ENCODE measurements around the gene TRAF3IP3. TPM values are rescaled to one million over a fixed set of nuclear protein-coding genes. Genes with fewer than 3 reads are reported as not detected.
A peak's percentile ranks its signal among the peaks of the same experiment; 100 is the strongest.

The TRAF3IP3 gene
- not detected in 2 replicates for total RNA-seq (2014; rRNA removed; shearing (Covaris generic))

- no peak for DNase-seq (ENCODE audit: low spot score)
Observed at GRCh38 chr1:209755926-209756614, at the start of gene TRAF3IP3. Gene TRAF3IP3, plus strand, starts transcription at chr1:209756053. Its CDS starts 3,987 bp downstream, at chr1:209760040.

GRCh38 chr1:209706622-209707021, 49.2 kb upstream of the TRAF3IP3 start:
- no peak for DNase-seq (ENCODE audit: low spot score)

- no peak for DNase-seq (ENCODE audit: low spot score)
Observed at GRCh38 chr1:209707308-209707707, 48.5 kb upstream of the TRAF3IP3 start.

GRCh38 chr1:209708297-209708696, 47.6 kb upstream of the TRAF3IP3 start:
- DNase-seq (ENCODE audit: low spot score): no peak

- no peak for DNase-seq (ENCODE audit: low spot score)
Observed at GRCh38 chr1:209710093-209710492, 45.8 kb upstream of the TRAF3IP3 start.

- no peak for DNase-seq (ENCODE audit: low spot score)
Observed at GRCh38 chr1:209710847-209711246, 45.0 kb upstream of the TRAF3IP3 start.

- DNase-seq (ENCODE audit: low spot score): no peak
Observed at GRCh38 chr1:209714338-209714737, 41.5 kb upstream of the TRAF3IP3 start.

GRCh38 chr1:209715314-209715713, 40.5 kb upstream of the TRAF3IP3 start:
- DNase-seq (ENCODE audit: low spot score): no peak

GRCh38 chr1:209717818-209718217, 38.0 kb upstream of the TRAF3IP3 start:
- no peak for DNase-seq (ENCODE audit: low spot score)

GRCh38 chr1:209720326-209720725, 35.5 kb upstream of the TRAF3IP3 start:
- DNase-seq (ENCODE audit: low spot score): no peak

GRCh38 chr1:209720826-209721225, 35.0 kb upstream of the TRAF3IP3 start:
- DNase-seq (ENCODE audit: low spot score): no peak

GRCh38 chr1:209721323-209721722, 34.5 kb upstream of the TRAF3IP3 start:
- no peak for DNase-seq (ENCODE audit: low spot score)

- no peak for DNase-seq (ENCODE audit: low spot score)
Observed at GRCh38 chr1:209723265-209723664, 32.6 kb upstream of the TRAF3IP3 start.

GRCh38 chr1:209723756-209724693, 31.8 kb upstream of the TRAF3IP3 start:
- no peak for DNase-seq (ENCODE audit: low spot score)

GRCh38 chr1:209727286-209727685, 28.6 kb upstream of the TRAF3IP3 start:
- DNase-seq (ENCODE audit: low spot score): no peak

GRCh38 chr1:209727785-209728184, 28.1 kb upstream of the TRAF3IP3 start:
- no peak for DNase-seq (ENCODE audit: low spot score)

GRCh38 chr1:209728466-209728865, 27.4 kb upstream of the TRAF3IP3 start:
- no peak for DNase-seq (ENCODE audit: low spot score)

- no peak for DNase-seq (ENCODE audit: low spot score)
Observed at GRCh38 chr1:209729436-209729835, 26.4 kb upstream of the TRAF3IP3 start.

GRCh38 chr1:209732725-209733124, 23.1 kb upstream of the TRAF3IP3 start:
- DNase-seq (ENCODE audit: low spot score): no peak

GRCh38 chr1:209733409-209734192, 22.3 kb upstream of the TRAF3IP3 start:
- peak; percentile 35 for DNase-seq (ENCODE audit: low spot score)

GRCh38 chr1:209736490-209737117, 19.2 kb upstream of the TRAF3IP3 start:
- no peak for DNase-seq (ENCODE audit: low spot score)

- DNase-seq (ENCODE audit: low spot score): no peak
Observed at GRCh38 chr1:209737118-209737505, 18.7 kb upstream of the TRAF3IP3 start.
